GM19351 (cell line): Measurements from ENCODE around the gene FTL.

Source experiments
- ATAC-seq: cut with Tn5 transposase; IDR thresholded peaks from one replicate; pipeline ENCODE4 v1.9.1; 2021; ENCODE audit warnings: mild to moderate bottlenecking, moderate library complexity; ENCODE audit not compliant: unreplicated experiment

Gene FTL

DNA sequence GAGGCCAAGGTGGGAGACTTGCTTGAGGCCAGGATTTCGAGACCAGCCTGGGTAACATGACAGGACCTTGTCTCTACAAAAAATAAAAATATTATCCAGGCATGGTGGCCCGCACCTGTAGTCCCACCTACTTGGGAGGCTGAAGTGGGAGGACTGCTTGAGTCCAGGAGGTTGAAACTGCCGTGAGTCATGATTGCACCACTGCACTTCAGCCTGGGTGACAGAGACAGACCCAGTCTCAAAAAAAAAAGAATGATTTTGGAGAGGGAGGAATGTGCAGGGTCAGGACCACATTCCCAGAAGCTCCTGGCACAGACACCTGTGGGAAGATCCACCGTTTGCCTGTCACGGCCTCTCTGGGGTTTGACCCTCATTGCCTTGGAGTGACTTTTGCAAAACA, 19.7 kb upstream of the FTL start:
- ATAC-seq = no peak

- ATAC-seq = no peak
Measured at GRCh38 chr19:48945817-48946216, 19.3 kb upstream of the FTL start.

- no peak for ATAC-seq
Measured at GRCh38 chr19:48946463-48947257, 18.4 kb upstream of the FTL start.

- ATAC-seq = no peak
Measured at GRCh38 chr19:48947258-48947542, 17.9 kb upstream of the FTL start.

DNA sequence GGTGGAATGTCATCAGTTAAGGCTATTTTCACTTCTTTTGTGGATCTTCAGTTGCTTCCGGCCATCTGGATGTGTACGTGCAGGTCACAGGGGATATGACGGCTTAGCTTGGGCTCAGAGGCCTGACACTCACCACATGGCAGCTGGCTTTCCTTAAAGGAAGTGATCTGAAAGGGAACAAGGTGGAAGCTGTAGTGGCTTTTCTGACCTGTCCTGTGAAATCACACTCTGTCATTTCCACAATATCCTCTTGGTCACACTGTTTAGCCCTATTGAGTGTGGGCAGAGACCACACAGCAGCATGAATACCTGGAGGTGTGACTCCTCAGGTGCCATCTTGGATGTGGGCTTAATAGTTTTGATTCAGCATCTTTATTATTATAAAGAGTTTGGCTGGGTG, 14.9 kb upstream of the FTL start:
- ATAC-seq = no peak

GRCh38 chr19:48950830-48951519, 14.1 kb upstream of the FTL start:
- ATAC-seq = no peak

- no peak for ATAC-seq
Measured at GRCh38 chr19:48953141-48953540, 12.0 kb upstream of the FTL start.

GRCh38 chr19:48953990-48954594, 11.0 kb upstream of the FTL start:
- ATAC-seq = no peak

- peak; percentile 79 for ATAC-seq
Measured at GRCh38 chr19:48954595-48955307, 10.4 kb upstream of the FTL start, which contains the start of gene BAX. Gene BAX, plus strand, starts transcription at chr19:48954875. Its CDS starts 54 bp downstream, at chr19:48954929.

DNA sequence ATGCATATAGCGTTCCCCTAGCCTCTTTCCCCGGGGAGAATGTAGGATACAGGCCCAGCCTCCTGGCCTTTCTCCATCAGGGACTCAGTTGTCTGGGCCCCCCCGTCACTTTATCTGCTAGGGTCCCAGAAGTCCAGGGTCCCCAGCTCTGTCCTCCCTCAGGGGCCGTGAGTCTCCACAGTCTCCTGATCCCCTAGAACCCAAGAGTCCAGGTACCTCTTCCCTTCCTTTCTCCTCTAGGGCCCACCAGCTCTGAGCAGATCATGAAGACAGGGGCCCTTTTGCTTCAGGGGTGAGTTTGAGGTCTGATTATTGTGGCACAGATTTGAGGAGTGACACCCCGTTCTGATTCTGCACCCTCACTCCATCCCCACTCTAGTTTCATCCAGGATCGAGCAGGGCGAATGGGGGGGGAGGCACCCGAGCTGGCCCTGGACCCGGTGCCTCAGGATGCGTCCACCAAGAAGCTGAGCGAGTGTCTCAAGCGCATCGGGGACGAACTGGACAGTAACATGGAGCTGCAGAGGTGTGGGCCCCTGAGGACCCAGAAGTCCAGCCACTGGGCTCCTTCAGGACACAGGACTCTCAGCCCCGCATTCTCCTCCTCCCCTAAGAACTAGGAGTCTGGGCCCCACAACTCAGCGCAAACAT, 9.7 kb upstream of the FTL start:
- no peak for ATAC-seq

GRCh38 chr19:48958006-48958405, 7.1 kb upstream of the FTL start:
- no peak for ATAC-seq

- no peak for ATAC-seq
Measured at GRCh38 chr19:48959341-48960239, 5.5 kb upstream of the FTL start.

DNA sequence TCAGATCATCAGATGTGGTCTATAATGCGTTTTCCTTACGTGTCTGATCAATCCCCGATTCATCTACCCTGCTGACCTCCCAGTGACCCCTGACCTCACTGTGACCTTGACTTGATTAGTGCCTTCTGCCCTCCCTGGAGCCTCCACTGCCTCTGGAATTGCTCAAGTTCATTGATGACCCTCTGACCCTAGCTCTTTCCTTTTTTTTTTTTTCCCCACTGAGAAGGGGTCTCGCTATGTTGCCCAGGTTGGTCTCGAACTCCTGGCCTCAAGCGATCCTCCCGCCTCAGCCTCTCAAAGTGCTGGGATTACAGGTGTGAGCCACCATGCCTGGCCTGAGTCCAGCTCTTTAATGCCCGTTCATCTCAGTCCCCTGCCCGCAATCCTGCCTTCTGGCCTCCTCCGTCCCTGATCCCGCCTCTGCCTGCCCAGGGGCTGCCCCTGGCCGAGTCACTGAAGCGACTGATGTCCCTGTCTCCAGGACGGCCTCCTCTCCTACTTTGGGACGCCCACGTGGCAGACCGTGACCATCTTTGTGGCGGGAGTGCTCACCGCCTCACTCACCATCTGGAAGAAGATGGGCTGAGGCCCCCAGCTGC, 4.0 kb upstream of the FTL start:
- no peak for ATAC-seq

DNA sequence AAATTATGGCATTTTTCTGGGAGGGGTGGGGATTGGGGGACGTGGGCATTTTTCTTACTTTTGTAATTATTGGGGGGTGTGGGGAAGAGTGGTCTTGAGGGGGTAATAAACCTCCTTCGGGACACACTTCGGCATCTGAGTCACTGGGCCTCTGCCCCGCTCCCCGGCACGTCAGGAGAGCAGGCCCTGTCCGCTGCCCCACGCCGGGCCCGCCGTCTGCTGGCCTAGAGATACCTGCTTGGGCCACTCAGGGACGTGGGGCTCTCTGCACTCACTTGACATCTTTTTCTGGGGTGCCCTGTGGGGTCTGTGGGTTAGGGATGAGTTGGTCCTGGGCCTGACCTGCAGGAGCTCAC, 3.5 kb upstream of the FTL start:
- no peak for ATAC-seq

DNA sequence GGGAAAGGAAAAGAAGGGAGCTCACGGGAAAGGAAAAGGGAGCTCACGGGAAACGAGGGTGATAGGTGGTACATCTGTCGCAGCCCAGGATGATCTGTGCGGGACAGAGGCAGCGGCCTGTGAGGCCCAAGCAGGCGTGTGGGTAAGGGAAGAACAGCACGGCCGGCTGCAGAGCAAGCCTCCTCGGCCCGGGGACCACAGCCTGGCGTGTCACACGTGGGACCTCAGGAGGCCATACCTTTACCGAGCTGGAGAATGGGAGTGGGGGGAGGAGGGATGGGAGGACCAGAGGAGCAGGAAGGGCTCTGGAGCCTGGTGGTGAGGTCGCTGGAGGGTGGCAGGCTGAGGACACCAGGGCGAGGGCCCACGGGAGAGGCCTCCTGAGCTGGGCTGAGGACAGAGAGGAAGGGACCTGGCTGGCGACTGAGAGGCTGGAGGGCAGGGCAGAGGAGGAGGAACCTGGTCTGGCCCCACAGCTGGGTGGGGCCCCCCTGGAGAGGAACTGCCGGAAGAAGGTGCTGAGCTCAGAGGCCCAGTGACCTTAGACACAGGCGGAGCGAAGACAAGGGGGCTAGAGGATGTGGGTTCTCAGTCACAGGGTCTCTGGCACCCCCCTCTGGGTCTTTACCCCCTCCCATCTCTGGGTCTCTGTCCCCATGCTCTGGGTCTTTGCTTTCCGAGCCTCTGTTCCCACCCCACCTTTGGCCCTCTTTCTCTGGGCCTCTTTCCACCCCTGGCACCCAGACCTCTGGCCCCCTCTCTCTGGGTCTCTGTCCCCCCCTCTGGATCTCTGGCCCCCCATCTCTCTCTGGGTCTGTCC, 2.9 kb upstream of the FTL start:
- peak; percentile 44 for ATAC-seq

GRCh38 chr19:48962849-48963165, 2.3 kb upstream of the FTL start:
- no peak for ATAC-seq

- ATAC-seq = no peak
Measured at GRCh38 chr19:48963371-48964204, 1.5 kb upstream of the FTL start.
